ENCODE data around the gene THSD4.

DNA sequence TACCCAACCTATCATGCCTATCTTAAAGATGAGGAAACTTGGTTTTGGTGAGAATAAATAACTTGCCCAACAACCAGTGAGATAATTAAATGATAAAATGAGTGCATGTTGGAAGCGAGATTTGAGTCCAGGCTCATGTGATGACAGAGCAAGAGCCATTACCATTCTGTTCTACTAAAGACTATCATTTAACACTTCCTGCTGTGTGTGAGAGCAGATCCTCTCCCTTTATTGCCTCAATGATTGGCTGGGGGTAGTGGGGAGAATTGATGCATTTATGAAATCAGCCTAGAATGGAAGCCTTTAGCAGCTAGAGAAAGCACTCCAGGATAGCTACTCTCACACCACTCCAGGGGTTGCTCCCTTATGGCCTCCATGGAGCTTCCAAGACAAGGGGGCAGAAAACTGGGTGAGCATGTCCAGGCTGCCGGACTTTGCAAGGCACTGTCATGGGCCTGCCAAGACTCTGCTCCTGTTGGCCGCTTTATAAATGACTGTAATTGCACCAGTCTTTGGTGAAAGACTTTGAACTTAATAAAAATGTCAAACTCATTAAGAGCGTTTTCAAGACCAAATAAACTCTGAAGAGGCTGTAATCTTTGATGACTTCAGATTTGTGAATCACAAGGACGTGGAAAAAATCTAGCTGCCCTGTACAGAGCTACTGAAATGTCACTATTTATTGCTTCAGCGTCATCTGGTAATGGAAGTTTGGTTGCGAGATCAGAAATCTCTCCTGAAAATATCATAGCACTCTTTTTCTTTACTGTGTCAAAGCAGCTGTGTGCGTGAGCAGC lies 486.0 kb downstream of the THSD4 start:
- TF ChIP-seq TCF12 (IDR thresholded peaks at IDR 0.05; ENCODE audit: low read depth, low read length) (no peak), EP300 (IDR thresholded peaks at IDR 0.05; ENCODE audit: borderline replicate concordance in 1 of 2, low read depth in 2 of 2, low read length in 2 of 2) (no peak), MAFK (IDR thresholded peaks at IDR 0.05; ENCODE audit: low read depth, low read length) (no peak), EZH2 (IDR thresholded peaks at IDR 0.05; ENCODE audit: low read depth, low read length, severe bottlenecking) (no peak), NANOG (IDR thresholded peaks at IDR 0.05; ENCODE audit: insufficient read depth, low read depth, low read length, poor library complexity, severe bottlenecking) (no peak), GABPA (IDR thresholded peaks at IDR 0.05; ENCODE audit: borderline replicate concordance, insufficient read depth, low read length) (no peak), ASH2L (IDR thresholded peaks at IDR 0.05; ENCODE audit: low read length) (no peak), RBBP5 (IDR thresholded peaks at IDR 0.05; ENCODE audit: borderline replicate concordance, low read depth, low read length) (no peak), CREB1 (IDR thresholded peaks at IDR 0.05) (no peak)
- TF ChIP-seq, protein P1, sequence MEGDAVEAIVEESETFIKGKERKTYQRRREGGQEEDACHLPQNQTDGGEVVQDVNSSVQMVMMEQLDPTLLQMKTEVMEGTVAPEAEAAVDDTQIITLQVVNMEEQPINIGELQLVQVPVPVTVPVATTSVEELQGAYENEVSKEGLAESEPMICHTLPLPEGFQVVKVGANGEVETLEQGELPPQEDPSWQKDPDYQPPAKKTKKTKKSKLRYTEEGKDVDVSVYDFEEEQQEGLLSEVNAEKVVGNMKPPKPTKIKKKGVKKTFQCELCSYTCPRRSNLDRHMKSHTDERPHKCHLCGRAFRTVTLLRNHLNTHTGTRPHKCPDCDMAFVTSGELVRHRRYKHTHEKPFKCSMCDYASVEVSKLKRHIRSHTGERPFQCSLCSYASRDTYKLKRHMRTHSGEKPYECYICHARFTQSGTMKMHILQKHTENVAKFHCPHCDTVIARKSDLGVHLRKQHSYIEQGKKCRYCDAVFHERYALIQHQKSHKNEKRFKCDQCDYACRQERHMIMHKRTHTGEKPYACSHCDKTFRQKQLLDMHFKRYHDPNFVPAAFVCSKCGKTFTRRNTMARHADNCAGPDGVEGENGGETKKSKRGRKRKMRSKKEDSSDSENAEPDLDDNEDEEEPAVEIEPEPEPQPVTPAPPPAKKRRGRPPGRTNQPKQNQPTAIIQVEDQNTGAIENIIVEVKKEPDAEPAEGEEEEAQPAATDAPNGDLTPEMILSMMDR (IDR thresholded peaks at IDR 0.05; ENCODE audit: control extremely low read depth in 1 of 3, insufficient read depth in 1 of 3, low read depth in 1 of 3, low read length in 3 of 3), result no peak

Data from H1 (cell line).